Fibroblast of skin of right quadriceps (primary cell): Measurements from ENCODE around the gene WASL.
"Not testable (repeated sequence)": the region's sequence is repeated elsewhere in the genome, so short reads cannot be mapped to it uniquely, and the experiment has no call there.

ENCODE experiments used
- DNase-seq: peaks from one replicate; pipeline ENCODE4 v3.0.0-alpha.2; 2013

WASL gene

GRCh38 chr7:123655614-123656013 is 93.2 kb downstream of the WASL start, which contains the start of gene LMOD2:
Gene LMOD2, plus strand, starts transcription at chr7:123655866. Its CDS starts 98 bp downstream, at chr7:123655964.
- no peak for DNase-seq

- DNase-seq: no peak
These were observed 95.6 kb downstream of the WASL start for GRCh38 chr7:123653162-123653561.

GRCh38 chr7:123652406-123652805 is 96.4 kb downstream of the WASL start:
- DNase-seq: no peak

- DNase-seq: no peak
These were observed 98.2 kb downstream of the WASL start for GRCh38 chr7:123650595-123650994.

- DNase-seq: no peak
These were observed 98.8 kb downstream of the WASL start for GRCh38 chr7:123649964-123650363.

GRCh38 chr7:123647106-123647730 is 101.6 kb downstream of the WASL start:
- DNase-seq: no peak

- no peak for DNase-seq
These were observed 103.3 kb downstream of the WASL start for GRCh38 chr7:123645516-123645915.

GRCh38 chr7:123643495-123644441 is 105.0 kb downstream of the WASL start:
- DNase-seq: peak; percentile 55

GRCh38 chr7:123641901-123642300 is 106.9 kb downstream of the WASL start:
- DNase-seq: no peak

GRCh38 chr7:123640583-123640982 is 108.2 kb downstream of the WASL start:
- DNase-seq: no peak

- no peak for DNase-seq
These were observed 109.2 kb downstream of the WASL start for GRCh38 chr7:123639631-123640030.

- no peak for DNase-seq
These were observed 110.9 kb downstream of the WASL start for GRCh38 chr7:123637878-123638277.

- no peak for DNase-seq
These were observed 111.6 kb downstream of the WASL start for GRCh38 chr7:123637203-123637602.

- peak; percentile 17 for DNase-seq
These were observed 113.0 kb downstream of the WASL start for GRCh38 chr7:123635551-123636359.

- DNase-seq: not testable (repeated sequence)
These were observed 114.7 kb downstream of the WASL start for GRCh38 chr7:123634011-123634573.

- DNase-seq: peak; percentile 67
These were observed 115.2 kb downstream of the WASL start for GRCh38 chr7:123633553-123633952.

GRCh38 chr7:123632808-123633207 is 116.0 kb downstream of the WASL start:
- DNase-seq: no peak
